ENCODE results near the gene AVL9. TPM values are rescaled to one million over a fixed set of nuclear protein-coding genes. Genes with fewer than 3 reads are reported as not detected.

The AVL9 gene
- 10 to 100 TPM; 30.9 to 57.9 (median 45.3) TPM for total RNA-seq
- polyA plus RNA-seq: 10 to 100 TPM in 1 of 2 donors, 1 to 10 TPM in 1; 8.0 to 11.4 TPM
- total RNA-seq: 78.9 reads per million, percentile 80 among the genes with 10 or more reads in this experiment

DNA sequence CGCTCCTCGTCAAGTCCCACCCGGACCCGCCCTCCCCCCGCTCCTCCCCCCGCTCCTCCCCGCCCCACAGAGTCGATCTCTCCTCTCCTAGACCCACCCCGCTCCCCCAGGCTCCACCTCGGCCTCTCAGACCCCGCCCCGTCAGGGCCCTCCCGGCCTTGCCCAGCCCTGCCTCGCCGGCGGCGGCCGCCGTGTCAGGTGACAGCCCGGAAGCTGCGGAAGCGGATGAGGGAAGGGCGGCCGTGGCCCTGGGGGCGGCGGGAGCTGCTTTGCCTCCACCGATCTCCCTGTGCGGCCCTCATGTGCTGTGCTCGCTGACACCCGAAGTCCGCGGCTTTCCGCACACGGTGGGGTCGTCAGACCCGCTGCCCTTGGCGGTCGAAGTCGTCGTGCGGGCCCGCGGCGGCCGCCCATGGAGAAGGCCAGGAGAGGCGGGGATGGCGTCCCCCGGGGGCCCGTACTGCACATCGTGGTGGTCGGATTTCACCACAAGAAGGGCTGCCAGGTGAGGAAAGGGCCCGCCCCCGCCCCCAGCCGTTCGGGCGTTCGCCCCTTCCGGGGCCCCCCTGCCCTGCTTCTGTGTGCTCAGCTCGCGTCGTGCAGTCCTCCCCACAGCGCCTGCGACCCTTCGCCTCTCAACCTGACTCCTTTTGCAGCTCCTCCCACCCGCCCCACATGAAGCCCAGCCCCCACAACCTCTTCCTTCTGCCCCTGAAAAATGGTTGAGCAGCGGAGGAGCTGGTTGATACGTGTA is at the start of gene AVL9:
TSS of gene AVL9 (plus strand) at position 192 of the 754 bp plus-strand sequence. CDS start at position 413, 221 bp downstream.
- Mint-ChIP-seq H3K4me3 (peak within 1 kb of the TSS; percentile 86 to 100 (median 96)), H3K27ac (peak within 1 kb of the TSS; percentile 92 to 98 (median 97)), H3K27me3 (no peaks in the 10 kb centered on the region), H3K9me3 (peaks cover 0 to 6% (median 0%) of the 10 kb centered on the region in 11 donors), H3K4me1 (peaks cover 21 to 50% (median 40%) of the 10 kb centered on the region in 7 donors), H3K36me3 (peaks cover 4 to 14% (median 8%) of the 10 kb centered on the region in 5 donors)
- Histone ChIP-seq H3K27ac (ENCODE audit: low read depth, low read length) (peak within 1 kb of the TSS; percentile 96), H3K4me3 (ENCODE audit: low read length) (peak within 1 kb of the TSS; percentile 88), H3K4me1 (ENCODE audit: control insufficient read depth in 2 of 2, insufficient read depth in 2 of 2, low read length in 2 of 2) (peaks cover 12 to 24% of the 10 kb centered on the region in 2 donors), H3K27me3 (ENCODE audit: control insufficient read depth in 2 of 2, insufficient read depth in 2 of 2, low read length in 2 of 2) (no peaks in the 10 kb centered on the region), H3K9me3 (ENCODE audit: control insufficient read depth in 2 of 3, low read length in 3 of 3) (no peaks in the 10 kb centered on the region), H3K36me3 (ENCODE audit: control insufficient read depth in 2 of 3, insufficient read depth in 3 of 3, low read length in 3 of 3) (peaks cover 0 to 3% (median 0%) of the 10 kb centered on the region in 3 experiments)
- ChIA-PET CTCF (interaction anchor here (0.7 kb wide), 1 partner anchor 395 kb away, joined by 3 read pairs; no protein-coding TSS in a partner anchor), POLR2A (interaction anchor here (0.5 to 1.8 kb wide), 13 partner anchors 9 to 615 kb away, joined by 3 to 10 read pairs (median 3); partner anchors contain the start of genes KBTBD2 and NT5C3A)
- intact Hi-C loops (cut with micrococcal nuclease): loop anchor here (1.0 to 5.0 kb wide), 13 partner anchors 37 to 1901 kb away; partner anchors contain the start of genes BBS9 (in 2 of the 2), GARS1 (in 1 of the 2) and RP9 (in 1 of the 2)
- ATAC-seq: peak; percentile 98
- DNase-seq: peak; percentile 96 to 99 (median 98)

DNA sequence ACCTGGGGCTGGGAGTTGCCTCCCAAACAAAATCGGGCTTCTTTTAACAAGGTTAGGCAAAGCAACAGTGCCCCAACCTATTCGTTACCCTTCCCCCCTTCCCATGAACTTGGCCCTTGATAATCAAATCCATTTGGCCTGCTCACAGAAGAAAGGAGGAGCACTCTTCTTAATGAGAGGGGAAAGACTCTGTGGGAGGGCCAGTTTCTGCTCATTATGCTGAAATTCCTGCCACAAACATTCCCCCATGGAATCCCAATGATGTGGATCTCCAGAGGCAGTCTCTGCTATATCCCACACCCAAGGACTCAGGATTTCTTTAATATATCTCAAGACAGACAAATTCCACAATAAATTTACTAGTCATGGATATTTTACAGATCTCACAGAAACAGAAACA is 48.1 kb upstream of the AVL9 start:
- ATAC-seq (no peak), DNase-seq (no peak)
- Mint-ChIP-seq H3K27me3 (peaks cover 0 to 13% (median 4%) of the 10 kb centered on the region in 5 donors), H3K36me3 (no peaks in the 10 kb centered on the region), H3K4me3 (no peak overlapping the region), H3K9me3 (peaks cover 0 to 15% (median 8%) of the 10 kb centered on the region in 11 donors), H3K4me1 (no peaks in the 10 kb centered on the region), H3K27ac (no peak overlapping the region)
- H3K4me1 ChIP-seq (ENCODE audit: control insufficient read depth in 2 of 2, insufficient read depth in 2 of 2, low read length in 2 of 2): no peaks in the 10 kb centered on the region
- H3K4me3 ChIP-seq (ENCODE audit: low read length): no peak overlapping the region
- ChIA-PET POLR2A (no interaction called here), CTCF (no interaction called here)
- no peaks in the 10 kb centered on the region for H3K36me3 ChIP-seq (ENCODE audit: control insufficient read depth in 2 of 3, insufficient read depth in 3 of 3, low read length in 3 of 3)
- H3K27ac ChIP-seq (ENCODE audit: low read depth, low read length): no peak overlapping the region
- intact Hi-C loops (cut with micrococcal nuclease): no loop called here
- no peaks in the 10 kb centered on the region for H3K27me3 ChIP-seq (ENCODE audit: control insufficient read depth in 2 of 2, insufficient read depth in 2 of 2, low read length in 2 of 2)
- H3K9me3 ChIP-seq (ENCODE audit: control insufficient read depth in 2 of 3, low read length in 3 of 3): no peaks in the 10 kb centered on the region

DNA sequence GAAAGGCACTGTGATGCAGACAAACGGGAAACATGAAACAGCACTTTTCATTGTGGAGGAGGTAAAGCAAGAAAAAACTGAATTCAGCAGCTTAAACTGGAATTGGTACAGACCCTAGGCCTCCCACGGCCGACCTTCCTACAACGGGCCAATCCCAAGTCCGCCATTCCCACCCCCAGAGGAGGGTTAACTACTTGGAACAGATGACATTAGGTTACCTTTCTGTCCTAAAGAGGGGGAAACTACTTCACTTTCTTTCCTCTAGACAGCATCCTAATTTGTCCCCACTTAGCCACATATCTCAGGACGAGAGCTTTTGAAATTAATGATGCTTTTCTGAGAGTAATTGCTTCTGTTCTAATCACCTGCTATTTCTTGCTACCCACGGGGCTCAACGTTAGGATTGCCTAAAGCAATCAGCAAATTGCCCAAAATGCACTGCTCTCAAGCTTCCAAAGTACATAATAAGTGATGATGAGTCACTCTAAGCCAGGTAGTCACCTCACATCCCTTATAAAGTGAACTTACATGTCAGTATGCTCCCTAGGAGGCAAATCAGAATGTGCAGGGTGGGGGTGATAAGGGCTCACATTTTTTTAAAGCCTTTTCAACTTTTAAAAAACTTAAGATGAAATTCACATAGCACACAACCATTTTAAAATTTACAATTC is 41.8 kb upstream of the AVL9 start:
- H3K9me3 Mint-ChIP-seq: peaks cover 0 to 6% (median 4%) of the 10 kb centered on the region in 11 donors
- H3K9me3 ChIP-seq (ENCODE audit: control insufficient read depth in 2 of 3, low read length in 3 of 3): no peaks in the 10 kb centered on the region

DNA sequence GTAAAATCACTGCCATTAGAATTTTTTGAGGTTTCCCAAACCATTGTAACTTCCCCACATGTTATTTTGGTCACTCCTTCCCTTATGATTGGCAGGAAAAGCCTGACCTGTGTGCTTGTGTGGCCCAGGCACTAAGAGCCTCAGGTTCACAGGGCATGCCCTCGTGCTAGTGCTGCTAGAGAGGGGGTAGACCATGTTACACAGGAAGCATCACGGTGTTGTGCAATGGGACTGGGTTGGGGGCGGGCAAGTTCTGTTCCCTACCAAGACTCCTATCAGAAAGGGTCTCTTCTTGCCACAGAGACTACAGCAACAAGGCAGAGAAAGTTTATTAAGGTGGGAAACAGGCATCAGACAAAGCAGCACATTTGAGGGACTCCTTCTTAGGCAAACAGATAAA is 37.3 kb upstream of the AVL9 start:
- no peak for DNase-seq
- no peak overlapping the region for H3K4me3 Mint-ChIP-seq
- intact Hi-C loops (cut with micrococcal nuclease): no loop called here
- no peaks in the 10 kb centered on the region for H3K4me1 ChIP-seq (ENCODE audit: control insufficient read depth in 2 of 2, insufficient read depth in 2 of 2, low read length in 2 of 2)
- H3K27me3 Mint-ChIP-seq: peaks cover 7 to 34% (median 13%) of the 10 kb centered on the region in 5 donors
- H3K36me3 ChIP-seq (ENCODE audit: control insufficient read depth in 2 of 3, insufficient read depth in 3 of 3, low read length in 3 of 3): no peaks in the 10 kb centered on the region
- no peaks in the 10 kb centered on the region for H3K4me1 Mint-ChIP-seq
- no peaks in the 10 kb centered on the region for H3K27me3 ChIP-seq (ENCODE audit: control insufficient read depth in 2 of 2, insufficient read depth in 2 of 2, low read length in 2 of 2)
- no peak for ATAC-seq
- H3K9me3 Mint-ChIP-seq: peaks cover 0 to 3% (median 0%) of the 10 kb centered on the region in 11 donors
- H3K36me3 Mint-ChIP-seq: no peaks in the 10 kb centered on the region
- ChIA-PET CTCF (no interaction called here), POLR2A (no interaction called here)
- no peak overlapping the region for H3K27ac ChIP-seq (ENCODE audit: low read depth, low read length)
- no peaks in the 10 kb centered on the region for H3K9me3 ChIP-seq (ENCODE audit: control insufficient read depth in 2 of 3, low read length in 3 of 3)
- H3K4me3 ChIP-seq (ENCODE audit: low read length): no peak overlapping the region
- peak overlapping the region in 1 of 9 donors; percentile 12 for H3K27ac Mint-ChIP-seq

More for the DNA sequence above, 41.8 kb upstream of the AVL9 start:
- Mint-ChIP-seq H3K27ac (no peak overlapping the region), H3K27me3 (peaks cover 7 to 32% (median 13%) of the 10 kb centered on the region in 5 donors), H3K4me1 (no peaks in the 10 kb centered on the region), H3K4me3 (no peak overlapping the region), H3K36me3 (no peaks in the 10 kb centered on the region)
- ATAC-seq (no peak), DNase-seq (no peak)
- Histone ChIP-seq H3K36me3 (ENCODE audit: control insufficient read depth in 2 of 3, insufficient read depth in 3 of 3, low read length in 3 of 3) (no peaks in the 10 kb centered on the region), H3K27ac (ENCODE audit: low read depth, low read length) (no peak overlapping the region), H3K27me3 (ENCODE audit: control insufficient read depth in 2 of 2, insufficient read depth in 2 of 2, low read length in 2 of 2) (no peaks in the 10 kb centered on the region), H3K4me3 (ENCODE audit: low read length) (no peak overlapping the region), H3K4me1 (ENCODE audit: control insufficient read depth in 2 of 2, insufficient read depth in 2 of 2, low read length in 2 of 2) (no peaks in the 10 kb centered on the region)
- intact Hi-C loops (cut with micrococcal nuclease): no loop called here
- ChIA-PET POLR2A (no interaction called here), CTCF (no interaction called here)

DNA sequence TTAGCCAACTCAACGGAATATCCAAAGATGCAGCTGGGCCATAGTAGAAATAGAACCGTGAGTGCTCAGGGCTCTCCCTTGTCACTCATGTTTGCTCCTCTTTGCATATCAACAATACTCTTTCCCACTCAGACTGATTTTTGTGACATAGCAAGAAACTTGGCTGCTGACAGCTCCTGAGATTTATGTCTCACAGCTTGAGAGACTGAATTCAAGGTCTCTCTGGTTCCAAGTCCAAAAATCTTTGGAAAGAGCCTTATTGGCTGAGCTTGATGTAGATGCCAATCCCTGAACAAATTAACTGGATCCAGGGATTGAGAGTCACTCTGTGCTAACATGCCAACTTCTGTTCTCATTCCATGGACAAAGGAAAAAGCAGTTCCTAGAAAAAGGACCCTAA is 35.5 kb upstream of the AVL9 start:
- no peaks in the 10 kb centered on the region for H3K36me3 ChIP-seq (ENCODE audit: control insufficient read depth in 2 of 3, insufficient read depth in 3 of 3, low read length in 3 of 3)
- H3K4me3 ChIP-seq (ENCODE audit: low read length): no peak overlapping the region
- H3K4me1 ChIP-seq (ENCODE audit: control insufficient read depth in 2 of 2, insufficient read depth in 2 of 2, low read length in 2 of 2): no peaks in the 10 kb centered on the region
- H3K27me3 ChIP-seq (ENCODE audit: control insufficient read depth in 2 of 2, insufficient read depth in 2 of 2, low read length in 2 of 2): no peaks in the 10 kb centered on the region
- no peak overlapping the region for H3K27ac ChIP-seq (ENCODE audit: low read depth, low read length)
- intact Hi-C loops (cut with micrococcal nuclease): no loop called here
- Mint-ChIP-seq H3K4me3 (no peak overlapping the region), H3K4me1 (no peaks in the 10 kb centered on the region), H3K27ac (no peak overlapping the region), H3K36me3 (no peaks in the 10 kb centered on the region), H3K9me3 (no peaks in the 10 kb centered on the region), H3K27me3 (peaks cover 0 to 22% (median 3%) of the 10 kb centered on the region in 5 donors)
- no peaks in the 10 kb centered on the region for H3K9me3 ChIP-seq (ENCODE audit: control insufficient read depth in 2 of 3, low read length in 3 of 3)
- ATAC-seq: no peak
- POLR2A ChIA-PET: no interaction called here
- CTCF ChIA-PET: interaction anchor here (0.6 kb wide), 1 partner anchor 17 kb away, joined by 3 read pairs; no protein-coding TSS in a partner anchor
- DNase-seq: no peak

DNA sequence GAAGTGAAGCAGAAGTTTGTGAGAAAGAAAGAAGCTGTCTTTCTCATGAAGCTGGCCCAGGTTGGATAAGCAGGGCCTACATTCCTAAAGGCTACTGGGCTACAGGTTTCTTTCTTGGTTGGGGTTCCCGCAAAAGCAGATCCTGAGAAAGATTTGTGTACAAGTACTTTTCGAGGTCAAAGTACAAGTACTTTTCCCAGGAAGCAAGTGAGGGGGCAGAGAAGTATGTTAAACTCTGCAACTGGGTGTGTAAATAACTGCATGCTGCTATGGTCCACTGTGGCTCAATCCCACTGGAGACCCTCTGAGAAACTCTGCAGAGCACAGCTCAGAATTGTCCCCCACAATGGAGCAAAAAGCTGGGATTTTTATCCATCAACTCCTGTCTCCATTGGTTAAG is 33.8 kb upstream of the AVL9 start:
- no peaks in the 10 kb centered on the region for H3K9me3 Mint-ChIP-seq
- H3K4me1 ChIP-seq (ENCODE audit: control insufficient read depth in 2 of 2, insufficient read depth in 2 of 2, low read length in 2 of 2): no peaks in the 10 kb centered on the region
- DNase-seq: no peak
- ChIA-PET CTCF (no interaction called here), POLR2A (no interaction called here)
- no peak overlapping the region for H3K4me3 ChIP-seq (ENCODE audit: low read length)
- intact Hi-C loops (cut with micrococcal nuclease): no loop called here
- no peaks in the 10 kb centered on the region for H3K9me3 ChIP-seq (ENCODE audit: control insufficient read depth in 2 of 3, low read length in 3 of 3)
- no peaks in the 10 kb centered on the region for H3K27me3 ChIP-seq (ENCODE audit: control insufficient read depth in 2 of 2, insufficient read depth in 2 of 2, low read length in 2 of 2)
- ATAC-seq: no peak
- no peak overlapping the region for H3K27ac Mint-ChIP-seq
- no peak overlapping the region for H3K4me3 Mint-ChIP-seq
- H3K27me3 Mint-ChIP-seq: peaks cover 0 to 15% (median 3%) of the 10 kb centered on the region in 5 donors
- H3K36me3 ChIP-seq (ENCODE audit: control insufficient read depth in 2 of 3, insufficient read depth in 3 of 3, low read length in 3 of 3): no peaks in the 10 kb centered on the region
- H3K36me3 Mint-ChIP-seq: no peaks in the 10 kb centered on the region
- no peak overlapping the region for H3K27ac ChIP-seq (ENCODE audit: low read depth, low read length)
- H3K4me1 Mint-ChIP-seq: no peaks in the 10 kb centered on the region
